ENCODE measurements around the gene TRIB2. TPM values are rescaled to one million over a fixed set of nuclear protein-coding genes. Genes with fewer than 3 reads are reported as not detected.

TRIB2 gene
- total and polyA plus RNA-seq, 2 donors (not counting 3 experiments of a cell fraction or from before 2014, with no cell fraction given) = 15.8 to 20.5 TPM

DNA sequence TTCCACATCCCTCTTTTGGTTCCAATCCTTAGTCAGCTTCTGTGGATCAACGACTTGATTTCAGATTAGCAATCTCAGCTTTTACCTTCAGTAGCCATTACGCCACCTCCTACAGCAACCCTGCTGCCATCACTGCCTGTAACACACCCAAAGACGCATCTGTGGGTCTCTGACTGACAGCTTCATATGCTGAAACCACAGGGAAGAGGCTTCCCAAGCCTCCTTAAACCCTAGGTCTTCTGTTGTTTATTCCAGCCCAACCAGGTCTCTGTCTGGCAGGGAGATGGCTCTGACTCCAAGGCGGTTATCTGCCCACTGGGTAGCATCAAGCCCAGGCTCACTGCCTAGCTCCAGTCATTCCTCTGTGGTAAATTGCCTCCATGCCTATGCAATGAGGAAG lies 28.6 kb upstream of the TRIB2 start:
- Histone ChIP-seq H3K9me3 (replicated peaks; ENCODE audit: control insufficient read depth, insufficient read depth, low read length) (no peaks in the 10 kb centered on the region), H4K20me1 (replicated peaks; ENCODE audit: control insufficient read depth, extremely low read depth, insufficient read depth, low read length) (no peaks in the 10 kb centered on the region), H3K27ac (ENCODE audit: insufficient read depth, low read depth, low read length) (no peak overlapping the region), H2AFZ (ENCODE audit: low read depth, low read length) (no peak overlapping the region), H3K9ac (replicated peaks; ENCODE audit: extremely low read depth, insufficient read depth, low read length) (no peak overlapping the region), H3K9me1 (replicated peaks; ENCODE audit: control insufficient read depth, extremely low read depth, insufficient read depth, low read length) (no peaks in the 10 kb centered on the region), H3K79me2 (ENCODE audit: control insufficient read depth, insufficient read depth, low read length) (no peaks in the 10 kb centered on the region), H3K36me3 (ENCODE audit: control insufficient read depth in 2 of 2, extremely low read depth in 1 of 2, insufficient read depth in 2 of 2, low read length in 2 of 2) (no peaks in the 10 kb centered on the region), H3K4me2 (ENCODE audit: insufficient read depth, low read length) (no peak overlapping the region), H3K4me1 (ENCODE audit: control insufficient read depth, extremely low read depth, insufficient read depth, low read length) (no peaks in the 10 kb centered on the region), H3K27me3 (ENCODE audit: control insufficient read depth in 2 of 2, insufficient read depth in 2 of 2, low read length in 2 of 2) (peaks cover 4 to 5% of the 10 kb centered on the region in 2 experiments), H3K4me3 (replicated peaks in 1 of 3; ENCODE audit: insufficient read depth in 1 of 3, low read depth in 1 of 3, low read length in 3 of 3) (no peak overlapping the region)
- intact Hi-C loops (cut with micrococcal nuclease) = no loop called here
- FAIRE-seq (no peak), DNase-seq (ENCODE audit: low read depth, low spot score) (no peak)
- TF ChIP-seq MYC (IDR thresholded peaks at IDR 0.05; ENCODE audit: low read depth, low read length) (no peak), MAX (IDR thresholded peaks at IDR 0.05; ENCODE audit: insufficient read depth, insufficient read length) (no peak), CTCF (IDR thresholded peaks at IDR 0.05; ENCODE audit: extremely low read depth in 1 of 2, insufficient read depth in 1 of 2, low read depth in 1 of 2, low read length in 2 of 2) (no peak), EZH2 (IDR thresholded peaks at IDR 0.05; ENCODE audit: borderline replicate concordance, low read depth, low read length, severe bottlenecking) (no peak), JUN (IDR thresholded peaks at IDR 0.05; ENCODE audit: borderline replicate concordance, insufficient read depth, insufficient read length, low read depth) (no peak), POLR2A (IDR thresholded peaks at IDR 0.05; ENCODE audit: low read depth, low read length) (no peak), GATA2 (IDR thresholded peaks at IDR 0.05; ENCODE audit: insufficient read depth, insufficient read length, low read depth, low read length) (no peak), FOS (IDR thresholded peaks at IDR 0.05; ENCODE audit: borderline replicate concordance, insufficient read depth, low read length) (no peak), POLR2AphosphoS5 (IDR thresholded peaks at IDR 0.05; ENCODE audit: insufficient read depth, low read depth, low read length) (no peak)
- ChIA-PET CTCF (interaction anchor here (1.2 kb wide), 1 partner anchor 8 kb away, joined by 5 read pairs; no protein-coding TSS in a partner anchor), POLR2A (no interaction called here)
- BruUV-seq (replicated peaks) = no TSS peak
- dilution Hi-C loops (cut with MboI; ENCODE audit: extremely low pct_ligation_motif_present, low sequenced_read_pairs) = no loop called here
